Amniotic epithelial cell (primary cell): ENCODE results near the gene DNHD1.

Experiments
- DNase-seq: peaks from one replicate; pipeline ENCODE4 v3.0.0-alpha.2; 2010; ENCODE audit warnings: low read depth

DNHD1 gene

DNA sequence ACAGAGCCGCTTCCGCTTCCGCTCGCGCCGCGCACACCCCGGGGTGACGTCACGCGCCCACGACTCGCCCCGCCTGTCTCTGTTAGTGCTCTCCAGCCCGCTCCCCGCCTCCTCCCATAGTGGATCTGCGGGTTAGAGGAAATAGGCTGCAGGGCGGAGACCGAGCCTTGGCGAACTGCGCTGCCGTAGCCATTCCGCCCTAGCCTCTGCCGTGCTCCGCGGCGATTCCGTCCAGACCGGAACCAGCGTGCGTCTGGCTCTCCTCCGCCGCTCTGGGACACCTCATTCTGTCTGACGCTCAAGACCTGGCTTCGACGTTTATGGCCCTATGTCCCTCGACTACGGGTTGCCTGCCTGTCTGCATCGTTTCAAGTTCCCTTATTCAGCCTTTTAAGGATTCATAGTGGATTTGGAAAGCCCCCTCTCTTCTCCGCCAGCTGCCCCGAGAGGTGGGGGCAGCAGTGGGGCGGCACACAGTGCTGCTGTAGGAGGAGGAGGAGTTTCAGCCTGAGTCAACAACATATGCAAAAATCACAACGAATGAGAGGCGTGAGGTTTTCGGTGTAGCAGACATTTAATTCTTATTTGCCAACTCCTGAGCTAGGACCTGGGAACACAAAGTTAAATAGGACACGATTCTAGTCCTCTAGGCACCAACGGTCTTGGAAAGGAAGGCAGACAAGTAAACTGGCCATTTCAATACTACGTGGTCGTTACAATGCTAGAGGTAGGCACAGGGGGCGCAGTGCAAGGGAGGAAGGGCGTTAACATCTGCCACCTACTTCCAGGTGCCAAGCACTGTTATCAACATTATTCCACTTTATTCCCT, 115.3 kb downstream of the DNHD1 start, which contains the start of gene TAF10:
Gene TAF10, minus strand, starts transcription at position 4 of the 829 bp plus-strand sequence. CDS start 27 bp downstream, outside the sequence.
- DNase-seq, result peak; percentile 94

DNA sequence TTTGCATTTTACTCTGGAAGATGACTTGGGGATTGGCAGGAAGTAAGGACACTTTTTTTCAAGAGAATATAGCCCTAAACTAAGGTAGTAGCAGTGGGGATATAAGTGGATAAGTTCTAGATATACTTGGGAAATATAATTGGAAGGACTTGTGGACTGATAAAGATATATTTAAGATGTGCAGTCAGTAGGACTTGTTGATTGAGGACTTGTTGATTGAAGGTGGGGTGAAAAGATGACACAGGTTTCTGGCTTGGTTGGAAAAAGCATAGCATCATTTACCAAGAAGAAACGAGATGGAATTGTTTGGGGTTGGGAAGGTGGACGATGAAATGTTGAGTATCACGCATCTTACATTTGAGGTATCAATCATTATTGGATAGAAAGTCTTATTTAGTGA, 116.4 kb downstream of the DNHD1 start:
- no peak for DNase-seq

DNA sequence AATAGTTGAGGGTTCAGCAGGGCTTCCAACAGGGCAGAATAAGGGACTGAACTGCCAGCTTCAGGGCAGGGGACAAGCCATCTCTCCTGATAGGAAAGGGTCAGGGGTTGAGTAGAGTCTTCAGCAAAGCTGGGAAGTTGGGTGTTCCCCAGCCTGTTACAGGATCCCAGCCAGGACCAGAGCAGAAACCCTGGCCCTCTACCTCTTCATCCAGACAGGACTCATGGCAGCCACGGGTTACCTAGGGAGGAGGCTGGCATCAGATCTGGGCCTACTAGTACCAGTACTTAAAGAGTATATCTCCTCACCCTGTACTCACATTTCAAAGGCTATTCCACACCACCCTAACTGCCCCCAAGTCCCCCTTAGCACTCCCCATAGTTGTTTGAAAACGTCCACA, 117.4 kb downstream of the DNHD1 start:
- DNase-seq, result no peak

DNA sequence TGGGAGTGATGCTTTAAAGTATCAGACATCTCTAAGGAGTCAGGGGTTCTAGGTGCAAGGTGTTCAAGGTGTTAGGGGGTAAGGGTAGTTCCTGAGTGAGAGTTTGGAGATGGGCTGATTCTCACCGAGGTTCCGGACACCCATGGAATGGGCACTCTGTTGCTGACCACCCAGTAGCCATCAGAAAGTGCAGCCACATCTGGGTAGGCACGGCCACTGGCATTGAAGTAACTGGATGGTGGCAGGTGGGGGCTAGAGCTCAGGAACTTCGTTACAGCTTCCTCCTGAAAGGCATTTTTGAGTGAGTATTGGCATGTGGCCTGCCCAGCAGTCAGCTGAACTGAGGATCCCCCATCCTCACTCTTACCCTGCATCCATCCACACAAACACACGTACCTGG, 118.0 kb downstream of the DNHD1 start:
- no peak for DNase-seq

DNA sequence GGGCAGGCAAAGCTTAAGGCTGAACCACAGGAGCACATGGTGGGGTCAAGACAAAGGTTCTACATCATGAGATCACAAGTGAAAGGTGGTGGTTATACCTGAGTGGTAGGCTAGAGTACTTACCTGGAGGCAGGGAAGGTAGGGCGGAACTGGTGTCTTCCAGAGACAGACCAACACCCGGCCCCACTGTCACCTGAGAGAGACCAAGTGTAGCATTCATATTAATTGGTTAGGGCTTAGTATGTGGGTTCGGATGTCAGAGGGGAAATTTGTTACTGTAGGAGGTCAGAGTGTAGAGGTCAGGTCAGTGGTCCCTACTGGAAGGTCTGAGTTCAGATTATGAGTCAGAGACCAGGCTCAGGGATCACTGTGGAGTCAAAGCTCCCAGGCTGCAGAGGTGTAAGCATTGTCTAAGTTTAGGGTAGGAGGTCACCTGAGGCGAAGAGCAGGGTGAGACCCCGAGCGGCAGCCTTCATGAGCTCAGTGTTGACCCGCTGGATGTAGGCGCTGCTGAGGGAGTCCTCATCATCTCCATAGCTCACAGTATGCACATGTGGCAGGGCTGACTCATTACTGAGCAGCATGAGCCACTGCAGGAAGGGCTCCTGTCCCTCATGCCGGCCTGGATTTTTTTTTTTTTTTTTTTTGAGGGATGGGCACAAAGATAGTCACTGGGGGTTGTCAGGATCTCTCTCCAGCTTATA, 119.0 kb downstream of the DNHD1 start:
- DNase-seq, result no peak

DNA sequence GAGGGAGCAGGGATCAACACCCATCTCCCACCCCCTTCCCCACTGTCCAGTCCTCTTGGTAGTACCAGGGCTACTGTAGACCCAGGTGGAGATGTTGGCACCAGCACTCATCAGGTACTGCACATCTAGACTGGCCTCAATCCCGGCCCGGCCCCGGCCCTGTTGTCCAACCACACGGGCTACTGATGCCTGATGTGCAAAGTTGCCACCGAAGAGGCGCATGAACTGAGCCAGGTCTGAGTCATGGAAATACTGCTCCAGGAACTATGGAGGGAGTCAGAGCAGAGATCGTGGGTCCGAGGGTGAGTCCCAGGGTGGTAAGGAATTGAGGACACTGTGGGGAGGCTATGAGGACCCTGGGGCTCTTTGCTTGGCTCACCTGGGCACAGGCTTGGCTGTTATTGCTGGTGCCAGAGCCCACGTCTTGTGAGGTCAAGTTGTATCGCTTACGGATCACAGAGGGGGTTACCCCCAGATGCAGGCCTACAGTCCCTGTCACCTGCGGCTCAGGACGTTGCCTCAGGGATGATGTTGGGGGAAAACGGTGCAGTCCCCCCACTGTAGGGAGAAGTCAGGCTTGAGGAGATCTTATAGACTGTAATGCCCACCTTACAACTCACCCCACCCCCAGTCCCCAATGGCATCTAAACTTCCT, 119.6 kb downstream of the DNHD1 start:
- no peak for DNase-seq

DNA sequence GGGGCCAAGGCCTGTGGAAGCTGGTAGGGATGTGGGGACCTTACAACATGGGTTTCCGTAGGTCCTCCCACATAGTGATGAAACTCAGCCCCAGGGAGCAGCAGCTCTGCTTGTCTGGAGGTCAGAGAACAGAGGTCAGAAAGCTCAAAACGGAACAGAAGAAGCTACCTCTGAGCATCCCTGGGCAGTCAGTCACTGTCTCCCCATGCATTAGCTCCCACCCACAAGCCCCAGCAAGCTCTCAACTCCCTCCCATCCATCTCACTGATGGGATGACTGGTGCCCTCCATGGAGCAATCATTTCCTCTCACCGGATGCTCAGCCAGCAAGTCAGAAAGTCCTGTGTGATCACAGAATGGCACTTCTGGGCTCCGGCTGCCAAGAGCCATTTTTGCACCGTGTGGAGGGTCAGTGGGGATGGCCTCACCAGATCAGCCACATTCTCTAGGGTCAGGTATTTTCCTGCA, 120.3 kb downstream of the DNHD1 start:
- no peak for DNase-seq

DNA sequence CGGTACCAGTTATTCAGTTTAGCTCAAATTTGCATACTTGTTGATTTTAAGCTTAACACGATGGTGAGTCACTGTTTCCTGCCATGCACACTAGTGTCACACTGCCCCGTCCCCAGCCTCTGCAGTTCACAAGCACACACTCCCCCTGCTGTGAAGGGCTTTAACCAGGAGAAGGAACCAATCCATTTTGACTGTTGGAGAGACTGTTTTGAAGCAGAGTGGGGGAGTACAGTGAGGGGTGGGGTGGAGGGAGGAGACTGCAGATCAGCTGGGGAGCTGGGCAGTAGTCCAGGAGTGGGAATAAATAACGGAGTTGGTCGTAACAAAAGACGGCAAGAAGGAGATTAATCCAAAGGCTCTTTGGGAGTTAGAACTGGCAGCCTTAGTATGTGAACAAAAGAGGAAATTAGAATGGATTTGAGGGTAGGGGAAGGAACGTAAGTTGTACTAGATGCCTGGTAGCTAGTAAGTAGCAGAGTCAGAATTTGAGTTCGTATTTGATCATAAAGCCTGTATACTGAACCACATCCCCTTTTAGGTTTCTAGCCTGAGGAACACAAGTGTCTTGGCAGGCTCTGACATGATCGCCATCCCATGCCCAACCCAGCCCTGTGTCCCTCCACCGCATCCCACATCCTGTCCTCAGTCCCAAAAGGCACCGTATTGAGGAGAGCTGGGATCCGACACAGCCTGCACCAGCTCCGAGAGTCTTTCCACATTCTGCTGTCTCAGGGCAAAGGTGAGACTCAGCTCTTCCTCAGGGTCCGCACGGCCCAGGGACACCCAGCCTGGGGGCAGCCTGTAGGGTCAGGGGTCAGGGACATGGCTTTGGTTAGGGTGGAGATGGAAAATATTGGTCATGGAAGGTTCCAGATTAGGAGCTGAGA, 121.3 kb downstream of the DNHD1 start:
- DNase-seq, result peak; percentile 72

DNA sequence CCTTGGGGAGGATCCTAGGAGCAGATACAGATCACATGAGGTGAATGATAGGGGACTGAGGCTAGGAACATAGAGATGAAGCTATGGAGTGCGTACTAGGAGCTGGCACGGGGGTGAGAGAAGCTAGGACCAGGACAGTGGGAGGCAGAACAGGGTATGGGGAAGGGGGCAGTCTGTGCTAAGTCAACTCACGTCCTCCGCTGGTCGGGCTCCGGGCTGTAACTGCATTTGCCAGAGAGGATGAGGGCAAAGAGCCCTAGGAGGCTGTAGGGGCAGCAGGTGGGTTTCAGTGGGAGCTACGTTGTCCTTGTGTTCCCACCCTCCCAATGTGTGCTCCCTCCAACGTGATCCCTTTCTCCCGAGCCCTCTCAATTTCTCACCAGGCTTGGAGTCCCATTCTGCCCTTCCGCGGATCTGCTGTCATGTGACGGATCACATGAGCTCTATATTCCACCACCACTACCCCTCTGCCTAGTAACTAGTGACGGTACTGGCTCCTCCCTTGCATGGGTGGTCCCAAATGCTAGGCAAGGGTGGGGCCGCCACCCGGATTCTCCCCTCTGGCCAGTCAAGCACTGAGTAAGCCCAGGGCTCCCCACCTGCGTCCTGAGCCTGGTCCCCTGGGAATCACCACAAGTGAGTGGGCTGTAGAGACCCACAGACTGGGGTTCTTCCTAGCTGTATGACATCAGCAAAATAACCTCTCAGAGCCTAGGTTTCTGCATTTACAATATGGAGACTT, 122.1 kb downstream of the DNHD1 start, which contains the start of gene TPP1:
Gene TPP1, minus strand, starts transcription at position 419 of the 742 bp plus-strand sequence. Its CDS starts 22 bp downstream, at position 397.
- DNase-seq, result peak; percentile 89

DNA sequence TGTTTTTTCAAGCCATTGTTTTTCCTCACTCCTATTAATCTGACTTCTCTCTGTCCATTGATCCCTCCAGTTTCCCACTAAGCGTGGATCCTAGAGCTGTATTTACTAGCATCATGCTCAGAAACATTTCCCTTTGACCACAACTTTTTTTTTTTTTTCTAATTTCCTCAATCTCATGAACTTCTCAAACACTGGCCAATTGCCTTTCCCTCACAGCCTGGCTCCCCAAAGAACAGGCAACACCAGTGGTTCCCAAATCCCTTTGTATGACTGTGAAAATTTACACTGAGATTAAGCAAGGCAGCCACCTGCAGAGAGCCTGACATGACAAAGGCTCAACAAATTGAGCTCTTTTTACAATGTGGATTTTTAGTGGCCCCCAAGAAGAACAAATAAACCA, 123.6 kb downstream of the DNHD1 start:
- DNase-seq, result no peak
